ENCODE measurements around the gene GPX2. TPM values are rescaled to one million over a fixed set of nuclear protein-coding genes. Genes with fewer than 3 reads are reported as not detected.

The GPX2 gene
- total and polyA plus RNA-seq, 2 donors (not counting 3 experiments of a cell fraction or from before 2014, with no cell fraction given): not detected

DNA sequence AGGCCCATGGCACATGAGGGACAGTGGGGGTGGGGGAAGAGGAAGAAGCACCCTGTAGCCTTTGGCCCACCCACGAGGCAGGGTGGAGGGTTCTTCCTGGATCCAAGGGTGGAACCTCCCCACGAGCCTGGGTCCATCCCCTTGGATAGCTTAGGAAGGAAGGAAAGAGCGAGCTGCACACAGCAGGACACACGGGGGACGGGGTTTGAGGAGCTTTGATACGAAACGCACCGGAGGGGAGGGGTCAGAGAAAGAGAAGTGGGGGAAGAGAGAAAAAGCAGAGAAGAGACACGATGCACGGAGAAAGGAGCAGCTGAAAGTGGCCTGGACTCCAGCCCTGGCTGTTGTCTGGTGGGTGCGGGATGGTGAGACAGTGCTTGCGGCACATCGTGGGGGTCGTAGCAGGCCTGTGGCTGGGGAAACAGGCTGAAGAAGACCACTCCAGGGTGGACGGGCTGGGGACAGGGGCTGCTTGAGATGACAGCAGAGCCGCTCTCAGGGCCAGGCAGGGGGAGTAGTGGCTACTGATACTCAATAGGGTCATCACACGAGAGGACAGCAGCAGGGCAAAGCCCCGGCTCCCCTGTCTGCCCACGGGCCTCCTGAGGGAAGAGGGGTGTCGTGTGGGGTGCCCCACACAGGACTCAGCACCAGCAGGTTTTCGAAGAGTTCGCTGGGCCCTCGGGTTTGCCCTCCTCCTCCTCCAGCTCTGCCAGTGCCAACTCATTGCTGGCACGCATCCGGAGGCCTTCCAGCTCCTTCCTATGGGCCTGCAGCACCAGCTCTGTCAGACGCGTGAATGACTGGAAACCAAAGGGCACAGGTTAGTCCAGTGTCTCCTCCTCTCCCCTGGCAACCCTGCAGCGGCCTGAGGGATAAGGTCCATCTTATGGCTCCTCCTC lies 5.4 kb upstream of the GPX2 start:
- dilution Hi-C loops (cut with MboI; ENCODE audit: extremely low pct_ligation_motif_present, low sequenced_read_pairs): no loop called here
- CTCF ChIA-PET: interaction anchor here (1.4 kb wide), 1 partner anchor 72 kb away, joined by 5 read pairs; no protein-coding TSS in a partner anchor

More for the DNA sequence above, 5.4 kb upstream of the GPX2 start:
- no TSS peak for BruUV-seq (replicated peaks)
- Histone ChIP-seq H2AFZ (ENCODE audit: low read depth, low read length) (no peak overlapping the region), H3K4me3 (replicated peaks in 1 of 3; ENCODE audit: insufficient read depth in 1 of 3, low read depth in 1 of 3, low read length in 3 of 3) (no peak overlapping the region), H3K9ac (replicated peaks; ENCODE audit: extremely low read depth, insufficient read depth, low read length) (no peak overlapping the region), H3K27ac (ENCODE audit: insufficient read depth, low read depth, low read length) (no peak overlapping the region), H3K4me1 (ENCODE audit: control insufficient read depth, extremely low read depth, insufficient read depth, low read length) (no peaks in the 10 kb centered on the region), H3K4me2 (ENCODE audit: insufficient read depth, low read length) (no peak overlapping the region), H3K36me3 (ENCODE audit: control insufficient read depth in 2 of 2, extremely low read depth in 1 of 2, insufficient read depth in 2 of 2, low read length in 2 of 2) (peaks cover 0 to 28% of the 10 kb centered on the region in 2 experiments), H3K9me1 (replicated peaks; ENCODE audit: control insufficient read depth, extremely low read depth, insufficient read depth, low read length) (no peaks in the 10 kb centered on the region), H3K9me3 (replicated peaks; ENCODE audit: control insufficient read depth, insufficient read depth, low read length) (no peaks in the 10 kb centered on the region), H4K20me1 (replicated peaks; ENCODE audit: control insufficient read depth, extremely low read depth, insufficient read depth, low read length) (no peaks in the 10 kb centered on the region), H3K27me3 (ENCODE audit: control insufficient read depth in 2 of 2, insufficient read depth in 2 of 2, low read length in 2 of 2) (no peaks in the 10 kb centered on the region), H3K79me2 (ENCODE audit: control insufficient read depth, insufficient read depth, low read length) (no peaks in the 10 kb centered on the region)
- DNase-seq (ENCODE audit: low read depth, low spot score) (no peak), FAIRE-seq (no peak)
- POLR2A ChIA-PET: no interaction called here
- TF ChIP-seq JUN (IDR thresholded peaks at IDR 0.05; ENCODE audit: borderline replicate concordance, insufficient read depth, insufficient read length, low read depth) (no peak), EZH2 (IDR thresholded peaks at IDR 0.05; ENCODE audit: borderline replicate concordance, low read depth, low read length, severe bottlenecking) (no peak), GATA2 (IDR thresholded peaks at IDR 0.05; ENCODE audit: insufficient read depth, insufficient read length, low read depth, low read length) (no peak), POLR2A (IDR thresholded peaks at IDR 0.05; ENCODE audit: low read depth, low read length) (no peak), FOS (IDR thresholded peaks at IDR 0.05; ENCODE audit: borderline replicate concordance, insufficient read depth, low read length) (no peak), MYC (IDR thresholded peaks at IDR 0.05; ENCODE audit: low read depth, low read length) (no peak), POLR2AphosphoS5 (IDR thresholded peaks at IDR 0.05; ENCODE audit: insufficient read depth, low read depth, low read length) (no peak)
- TF ChIP-seq, protein P1, sequence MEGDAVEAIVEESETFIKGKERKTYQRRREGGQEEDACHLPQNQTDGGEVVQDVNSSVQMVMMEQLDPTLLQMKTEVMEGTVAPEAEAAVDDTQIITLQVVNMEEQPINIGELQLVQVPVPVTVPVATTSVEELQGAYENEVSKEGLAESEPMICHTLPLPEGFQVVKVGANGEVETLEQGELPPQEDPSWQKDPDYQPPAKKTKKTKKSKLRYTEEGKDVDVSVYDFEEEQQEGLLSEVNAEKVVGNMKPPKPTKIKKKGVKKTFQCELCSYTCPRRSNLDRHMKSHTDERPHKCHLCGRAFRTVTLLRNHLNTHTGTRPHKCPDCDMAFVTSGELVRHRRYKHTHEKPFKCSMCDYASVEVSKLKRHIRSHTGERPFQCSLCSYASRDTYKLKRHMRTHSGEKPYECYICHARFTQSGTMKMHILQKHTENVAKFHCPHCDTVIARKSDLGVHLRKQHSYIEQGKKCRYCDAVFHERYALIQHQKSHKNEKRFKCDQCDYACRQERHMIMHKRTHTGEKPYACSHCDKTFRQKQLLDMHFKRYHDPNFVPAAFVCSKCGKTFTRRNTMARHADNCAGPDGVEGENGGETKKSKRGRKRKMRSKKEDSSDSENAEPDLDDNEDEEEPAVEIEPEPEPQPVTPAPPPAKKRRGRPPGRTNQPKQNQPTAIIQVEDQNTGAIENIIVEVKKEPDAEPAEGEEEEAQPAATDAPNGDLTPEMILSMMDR (IDR thresholded peaks at IDR 0.05; ENCODE audit: extremely low read depth in 1 of 2, insufficient read depth in 1 of 2, low read depth in 1 of 2, low read length in 2 of 2): no peak
- TF ChIP-seq, protein P2, sequence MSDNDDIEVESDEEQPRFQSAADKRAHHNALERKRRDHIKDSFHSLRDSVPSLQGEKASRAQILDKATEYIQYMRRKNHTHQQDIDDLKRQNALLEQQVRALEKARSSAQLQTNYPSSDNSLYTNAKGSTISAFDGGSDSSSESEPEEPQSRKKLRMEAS (IDR thresholded peaks at IDR 0.05; ENCODE audit: insufficient read depth, insufficient read length): no peak
- intact Hi-C loops (cut with micrococcal nuclease): no loop called here
